K562 (cell line): Measurements from ENCODE around the gene WDCP. TPM values are rescaled to one million over a fixed set of nuclear protein-coding genes. Genes with fewer than 3 reads are reported as not detected.

Experiments used
- ADNP ChIP-seq: fragments of 200-800 bp; sonication (Bioruptor generic); IDR thresholded peaks from 2 replicates; pipeline ENCODE4 v1.6.1; 2016; ENCODE audit warnings: missing genetic modification characterization, missing compliant biosample characterization
- BACH1 ChIP-seq: fragments of 200-800 bp; sonication (Bioruptor generic); IDR thresholded peaks from 2 replicates; pipeline ENCODE4 v1.6.1; 2016; ENCODE audit warnings: missing genetic modification characterization, missing compliant biosample characterization
- CHD2 ChIP-seq: IDR thresholded peaks from 2 replicates; pipeline ENCODE4 v1.6.1; 2011; ENCODE audit warnings: low read depth, low read length
- EP300 ChIP-seq: IDR thresholded peaks from 2 replicates; pipeline ENCODE4 v1.6.1; 2012; ENCODE audit warnings: low read length, improper control_type of control experiment
- EP400 ChIP-seq: fragments of 450-650 bp; IDR thresholded peaks from 2 replicates; pipeline ENCODE4 v1.6.1; 2017; ENCODE audit warnings: antibody characterized with exemption, mild to moderate bottlenecking, moderate library complexity
- ERF ChIP-seq: fragments of 450-650 bp; formaldehyde crosslinking; IDR thresholded peaks from 2 replicates; pipeline ENCODE4 v1.4.0; 2020; ENCODE audit warnings: mild to moderate bottlenecking, mixed read lengths
- KHSRP ChIP-seq: fragments of 450-650 bp; IDR thresholded peaks from 2 replicates; pipeline ENCODE4 v1.6.1; 2017
- RB1 ChIP-seq: fragments of 450-650 bp; IDR thresholded peaks from 2 replicates; pipeline ENCODE4 v1.6.1; 2017; ENCODE audit warnings: low read depth, mild to moderate bottlenecking
- RBM25 ChIP-seq: fragments of 200-400 bp; formaldehyde crosslinking; IDR thresholded peaks from 2 replicates; pipeline ENCODE4 v1.6.1; 2018; ENCODE audit warnings: low read length, low read depth, moderate library complexity; ENCODE audit not compliant: severe bottlenecking
- RBM39 ChIP-seq: fragments of 200-400 bp; formaldehyde crosslinking; optimal IDR thresholded peaks from 2 replicates; pipeline ENCODE3; 2018; ENCODE audit warnings: low read depth, low read length
- SMAD4 ChIP-seq: fragments of 250-450 bp; sonication (Bioruptor Pico); conservative IDR thresholded peaks from 2 replicates; pipeline ENCODE4 v1.8.0; 2021; ENCODE audit warnings: inconsistent platforms, mild to moderate bottlenecking, moderate library complexity
- SMARCA5 ChIP-seq: fragments of 450-650 bp; IDR thresholded peaks from 2 replicates; pipeline ENCODE4 v1.6.1; 2016
- TAF15 ChIP-seq: fragments of 200-400 bp; formaldehyde crosslinking; IDR thresholded peaks from 2 replicates; pipeline ENCODE4 v1.6.1; 2017; ENCODE audit warnings: mild to moderate bottlenecking, low read depth, low read length, moderate library complexity
- TBP ChIP-seq: optimal IDR thresholded peaks from 2 replicates; pipeline ENCODE3; 2011; ENCODE audit warnings: low read depth, low read length, improper control_type of control experiment
- TFAM ChIP-seq: fragments of 250-450 bp; sonication (Bioruptor Pico); conservative IDR thresholded peaks from 2 replicates; pipeline ENCODE4 v1.5.0; 2021; ENCODE audit warnings: mild to moderate bottlenecking, moderate library complexity
- ZFX ChIP-seq: sonication (generic); formaldehyde crosslinking; IDR thresholded peaks from 2 replicates; pipeline ENCODE4 v1.8.0; 2022; ENCODE audit warnings: mild to moderate bottlenecking, missing genetic modification reagents, moderate library complexity
- ZKSCAN1 ChIP-seq: fragments of 150-350 bp; IDR thresholded peaks from 2 replicates; pipeline ENCODE4 v1.6.1; 2016; ENCODE audit warnings: low read depth, low read length
- polyA plus RNA-seq, 8 experiments: library from polyadenylated mRNA; depleted of rRNA in 4 of 8; stranded (reverse) in 5 of 8; unstranded in 3 of 8; fragments of >200 nt; fragmentation: Nextera tagmentation in 2 of 8; fragmentation: Illumina TruSeq in 1 of 8; extraction: Ambion mirVana in 2 of 8; extraction: Trizol in 1 of 8; gene quantifications; 2 replicates each; pipeline versions ENCODE4 v1.2.1 to v1.2.3, GENCODE V29; 2011 to 2014; ENCODE audit warnings: inconsistent platforms in 1 of 8, missing spikeins in 1 of 8
- total RNA-seq, 7 experiments: library from RNA; depleted of rRNA in 6 of 7; stranded (reverse); fragments of >200 nt in 6 of 7; fragmentation: Illumina TruSeq in 2 of 7; extraction: Trizol in 2 of 7; gene quantifications; 2 replicates each; pipeline versions ENCODE4 v1.2.1 to v1.2.3, GENCODE V29; 2011 to 2021; ENCODE audit warnings: low replicate concordance in 1 of 7
- TF ChIP-seq, protein P1 (sequence below): sonication (generic); formaldehyde crosslinking; IDR thresholded peaks from 2 replicates; pipeline ENCODE4 v1.9.0; 2022; ENCODE audit warnings: mild to moderate bottlenecking, missing genetic modification reagents
- TF ChIP-seq, protein P2 (sequence below), 3 experiments: fragments of 200-800 bp in 1 of 3; fragments of 250-450 bp in 1 of 3; fragments of 450-650 bp in 1 of 3; sonication (Bioruptor Pico) in 1 of 3; sonication (Bioruptor generic) in 1 of 3; formaldehyde crosslinking in 1 of 3; IDR thresholded peaks; 2 replicates each; pipeline versions ENCODE4 v1.6.1 to v1.8.0; 2016 to 2022; ENCODE audit warnings: mild to moderate bottlenecking in 2 of 3, missing genetic modification characterization in 2 of 3, missing compliant biosample characterization in 1 of 3, moderate library complexity in 1 of 3
- TF ChIP-seq, protein P3 (sequence below): IDR thresholded peaks from 2 replicates; pipeline ENCODE4 v1.6.1; 2011; ENCODE audit warnings: borderline replicate concordance, low read depth, mild to moderate bottlenecking, moderate library complexity, low read length; ENCODE audit not compliant: insufficient read depth, poor library complexity, severe bottlenecking
- TF ChIP-seq, protein P4 (sequence below), 3 experiments: IDR thresholded peaks in 2 of 3; conservative IDR thresholded peaks in 1 of 3; 2 replicates each; pipeline ENCODE4 v1.5.1; 2011 to 2012; ENCODE audit warnings: low read length in 3 of 3, mild to moderate bottlenecking in 3 of 3, control low read depth in 2 of 3, improper control_type of control experiment in 1 of 3, inconsistent platforms in 1 of 3, low read depth in 1 of 3, mixed read lengths in 1 of 3, moderate library complexity in 1 of 3; ENCODE audit not compliant: insufficient read depth in 2 of 3

The WDCP gene
- total and polyA plus RNA-seq, 9 of the 15 experiments (the other 6 are each of a cell fraction or from before 2014, with no cell fraction given) = 10.1 to 41.4 (median 21.8) TPM

DNA sequence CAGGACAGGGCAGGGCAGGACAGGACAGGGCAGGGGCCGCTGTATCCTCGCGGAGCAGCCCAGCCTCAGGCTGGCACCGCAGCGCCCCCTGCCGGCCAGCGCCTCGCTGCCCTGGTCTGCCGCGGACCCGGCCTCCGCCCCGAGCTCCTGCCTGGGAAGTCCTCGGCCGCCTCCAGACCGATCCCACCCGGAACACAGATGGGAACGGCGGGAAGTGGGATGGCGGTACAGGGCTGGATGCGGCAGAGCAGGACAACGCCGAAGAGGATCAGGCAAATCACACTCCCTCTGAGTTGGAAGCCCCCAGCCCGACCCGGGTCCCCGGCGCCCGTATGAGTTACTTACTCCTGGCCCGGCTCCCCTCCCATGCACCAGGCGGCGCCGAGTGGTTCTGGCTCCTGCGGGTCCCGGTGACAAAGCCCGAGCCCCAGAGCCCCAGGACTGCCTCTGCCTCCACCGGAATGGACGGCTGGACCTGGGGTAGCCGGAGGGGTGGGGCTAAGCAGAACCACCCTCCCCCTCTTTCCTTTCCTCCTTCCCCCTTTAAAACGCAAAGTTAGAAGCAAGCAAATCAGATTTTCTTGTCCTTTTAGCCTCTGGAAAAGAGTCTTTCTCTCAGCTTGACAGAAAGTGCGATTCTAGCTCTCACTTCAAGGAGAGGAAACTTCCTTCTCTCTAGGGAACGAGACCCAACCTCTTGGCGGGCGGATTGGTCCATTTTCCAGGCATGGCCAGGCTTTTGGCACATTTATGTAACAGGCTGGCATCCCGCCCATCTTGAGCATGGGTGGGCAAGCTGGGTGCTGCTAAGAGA lies 37.4 kb upstream of the WDCP start, which contains the start of gene TP53I3 (continued):
- TF ChIP-seq SMAD4 (CRISPR knock-in tag) (peak; percentile 74), EP300 (peak; percentile 16; the same call in 1 of the 2 replicates), RBM39 (peak; percentile 16), TBP (peak; percentile 87), ZFX (peak; percentile 91), TFAM (CRISPR knock-in tag) (no peak), TAF15 (no peak), RB1 (peak; percentile 84), ZKSCAN1 (0 out of 2 replicates have a peak, but pooled peaks have one; percentile 16), ADNP (tag) (no peak), SMARCA5 (no peak), ERF (CRISPR knock-in tag) (no peak; the same call in 1 of the 2 replicates), BACH1 (tag) (no peak), EP400 (peak; percentile 79), RBM25 (no peak), KHSRP (no peak), CHD2 (no peak; the same call in 1 of the 2 replicates)
- TF ChIP-seq, protein P1, sequence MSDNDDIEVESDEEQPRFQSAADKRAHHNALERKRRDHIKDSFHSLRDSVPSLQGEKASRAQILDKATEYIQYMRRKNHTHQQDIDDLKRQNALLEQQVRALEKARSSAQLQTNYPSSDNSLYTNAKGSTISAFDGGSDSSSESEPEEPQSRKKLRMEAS = peak; percentile 57
- TF ChIP-seq, protein P2, sequence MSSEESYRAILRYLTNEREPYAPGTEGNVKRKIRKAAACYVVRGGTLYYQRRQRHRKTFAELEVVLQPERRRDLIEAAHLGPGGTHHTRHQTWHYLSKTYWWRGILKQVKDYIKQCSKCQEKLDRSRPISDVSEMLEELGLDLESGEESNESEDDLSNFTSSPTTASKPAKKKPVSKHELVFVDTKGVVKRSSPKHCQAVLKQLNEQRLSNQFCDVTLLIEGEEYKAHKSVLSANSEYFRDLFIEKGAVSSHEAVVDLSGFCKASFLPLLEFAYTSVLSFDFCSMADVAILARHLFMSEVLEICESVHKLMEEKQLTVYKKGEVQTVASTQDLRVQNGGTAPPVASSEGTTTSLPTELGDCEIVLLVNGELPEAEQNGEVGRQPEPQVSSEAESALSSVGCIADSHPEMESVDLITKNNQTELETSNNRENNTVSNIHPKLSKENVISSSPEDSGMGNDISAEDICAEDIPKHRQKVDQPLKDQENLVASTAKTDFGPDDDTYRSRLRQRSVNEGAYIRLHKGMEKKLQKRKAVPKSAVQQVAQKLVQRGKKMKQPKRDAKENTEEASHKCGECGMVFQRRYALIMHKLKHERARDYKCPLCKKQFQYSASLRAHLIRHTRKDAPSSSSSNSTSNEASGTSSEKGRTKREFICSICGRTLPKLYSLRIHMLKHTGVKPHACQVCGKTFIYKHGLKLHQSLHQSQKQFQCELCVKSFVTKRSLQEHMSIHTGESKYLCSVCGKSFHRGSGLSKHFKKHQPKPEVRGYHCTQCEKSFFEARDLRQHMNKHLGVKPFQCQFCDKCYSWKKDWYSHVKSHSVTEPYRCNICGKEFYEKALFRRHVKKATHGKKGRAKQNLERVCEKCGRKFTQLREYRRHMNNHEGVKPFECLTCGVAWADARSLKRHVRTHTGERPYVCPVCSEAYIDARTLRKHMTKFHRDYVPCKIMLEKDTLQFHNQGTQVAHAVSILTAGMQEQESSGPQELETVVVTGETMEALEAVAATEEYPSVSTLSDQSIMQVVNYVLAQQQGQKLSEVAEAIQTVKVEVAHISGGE (CRISPR knock-in tag; IDR thresholded peaks at IDR 0.05) = no peak; a peak in 2 of 6 replicates
- TF ChIP-seq, protein P3, sequence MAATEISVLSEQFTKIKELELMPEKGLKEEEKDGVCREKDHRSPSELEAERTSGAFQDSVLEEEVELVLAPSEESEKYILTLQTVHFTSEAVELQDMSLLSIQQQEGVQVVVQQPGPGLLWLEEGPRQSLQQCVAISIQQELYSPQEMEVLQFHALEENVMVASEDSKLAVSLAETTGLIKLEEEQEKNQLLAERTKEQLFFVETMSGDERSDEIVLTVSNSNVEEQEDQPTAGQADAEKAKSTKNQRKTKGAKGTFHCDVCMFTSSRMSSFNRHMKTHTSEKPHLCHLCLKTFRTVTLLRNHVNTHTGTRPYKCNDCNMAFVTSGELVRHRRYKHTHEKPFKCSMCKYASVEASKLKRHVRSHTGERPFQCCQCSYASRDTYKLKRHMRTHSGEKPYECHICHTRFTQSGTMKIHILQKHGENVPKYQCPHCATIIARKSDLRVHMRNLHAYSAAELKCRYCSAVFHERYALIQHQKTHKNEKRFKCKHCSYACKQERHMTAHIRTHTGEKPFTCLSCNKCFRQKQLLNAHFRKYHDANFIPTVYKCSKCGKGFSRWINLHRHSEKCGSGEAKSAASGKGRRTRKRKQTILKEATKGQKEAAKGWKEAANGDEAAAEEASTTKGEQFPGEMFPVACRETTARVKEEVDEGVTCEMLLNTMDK = peak; percentile 100
- TF ChIP-seq, protein P4, sequence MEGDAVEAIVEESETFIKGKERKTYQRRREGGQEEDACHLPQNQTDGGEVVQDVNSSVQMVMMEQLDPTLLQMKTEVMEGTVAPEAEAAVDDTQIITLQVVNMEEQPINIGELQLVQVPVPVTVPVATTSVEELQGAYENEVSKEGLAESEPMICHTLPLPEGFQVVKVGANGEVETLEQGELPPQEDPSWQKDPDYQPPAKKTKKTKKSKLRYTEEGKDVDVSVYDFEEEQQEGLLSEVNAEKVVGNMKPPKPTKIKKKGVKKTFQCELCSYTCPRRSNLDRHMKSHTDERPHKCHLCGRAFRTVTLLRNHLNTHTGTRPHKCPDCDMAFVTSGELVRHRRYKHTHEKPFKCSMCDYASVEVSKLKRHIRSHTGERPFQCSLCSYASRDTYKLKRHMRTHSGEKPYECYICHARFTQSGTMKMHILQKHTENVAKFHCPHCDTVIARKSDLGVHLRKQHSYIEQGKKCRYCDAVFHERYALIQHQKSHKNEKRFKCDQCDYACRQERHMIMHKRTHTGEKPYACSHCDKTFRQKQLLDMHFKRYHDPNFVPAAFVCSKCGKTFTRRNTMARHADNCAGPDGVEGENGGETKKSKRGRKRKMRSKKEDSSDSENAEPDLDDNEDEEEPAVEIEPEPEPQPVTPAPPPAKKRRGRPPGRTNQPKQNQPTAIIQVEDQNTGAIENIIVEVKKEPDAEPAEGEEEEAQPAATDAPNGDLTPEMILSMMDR (IDR thresholded peaks at IDR 0.05 in 2 of 3, conservative IDR thresholded peaks at IDR 0.05 in 1 of 3; ENCODE audit: insufficient read depth in 2 of 3, low read depth in 1 of 3, low read length in 3 of 3) = peak; percentile 85 to 95 (median 86)
